ENCODE measurements around the gene FES. TPM values are rescaled to one million over a fixed set of nuclear protein-coding genes. Genes with fewer than 3 reads are reported as not detected.

Gene FES
- total and polyA plus RNA-seq, 4 experiments from 2014 or later = 2.3 to 3.0 TPM; not detected in 2

DNA sequence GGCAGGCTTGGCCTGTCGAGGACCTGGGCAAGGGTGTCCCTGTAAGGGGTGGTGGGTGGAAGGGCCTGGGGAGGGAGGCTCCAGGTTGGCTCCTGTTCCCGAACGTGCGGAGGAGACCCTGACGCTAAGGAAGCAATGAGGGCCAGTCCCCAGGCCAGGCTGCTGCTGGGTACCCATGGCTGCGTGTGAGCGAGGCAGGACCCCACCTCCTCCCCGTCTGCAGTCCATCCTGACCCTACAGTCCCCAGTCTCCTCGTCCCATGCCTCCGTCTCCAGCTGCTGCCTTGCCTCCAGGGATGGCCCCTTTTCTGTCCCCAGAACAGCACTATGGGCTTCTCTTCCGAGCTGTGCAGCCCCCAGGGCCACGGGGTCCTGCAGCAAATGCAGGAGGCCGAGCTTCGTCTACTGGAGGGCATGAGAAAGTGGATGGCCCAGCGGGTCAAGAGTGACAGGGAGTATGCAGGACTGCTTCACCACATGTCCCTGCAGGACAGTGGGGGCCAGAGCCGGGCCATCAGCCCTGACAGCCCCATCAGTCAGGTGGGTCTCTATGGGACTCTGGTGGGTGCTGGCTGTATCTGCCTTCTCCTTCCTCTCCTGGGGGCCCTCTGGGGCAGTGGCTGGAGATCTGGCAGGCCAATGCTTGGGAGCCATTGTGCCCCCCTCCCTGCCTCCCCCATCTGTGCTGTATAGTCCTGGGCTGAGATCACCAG lies 571 bp downstream of the FES start:
- H3K9me3 Mint-ChIP-seq = no peaks in the 10 kb centered on the region
- no peaks in the 10 kb centered on the region for H3K9me3 ChIP-seq (ENCODE audit: control insufficient read depth in 1 of 2, low read length in 2 of 2)
- H3K4me3 ChIP-seq (ENCODE audit: low read length in 2 of 2) = no peak overlapping the region
- peaks cover 5 to 9% of the 10 kb centered on the region in 2 donors for H3K27me3 Mint-ChIP-seq
- H3K4me1 Mint-ChIP-seq = peaks cover 2 to 17% (median 8%) of the 10 kb centered on the region in 4 donors
- CTCF ChIA-PET (ENCODE audit: partially characterized antibody) = interaction anchor here (0.6 to 6.2 kb wide), 36 partner anchors 9 to 591 kb away, joined by 3 to 118 read pairs (median 6); partner anchors contain the start of genes BLM, HDDC3, MAN2A2 and UNC45A
- H3K27ac Mint-ChIP-seq = peak overlapping the region in 3 of 7 donors; percentile 42 to 80 (median 46)
- no peaks in the 10 kb centered on the region for H3K27me3 ChIP-seq (ENCODE audit: insufficient read depth, low read length)
- H3K4me1 ChIP-seq (ENCODE audit: insufficient read depth, low read length) = peaks cover 5% of the 10 kb centered on the region
- intact Hi-C loops (cut with micrococcal nuclease) = no loop called here
- no peak overlapping the region for H3K27ac ChIP-seq (ENCODE audit: low read depth, low read length)
- H3K4me3 Mint-ChIP-seq = peak overlapping the region in 2 of 8 donors; percentile 29 to 39
- no peak for DNase-seq
- H3K36me3 Mint-ChIP-seq = peaks cover 0 to 15% of the 10 kb centered on the region in 2 donors
- POLR2A ChIA-PET (ENCODE audit: partially characterized antibody) = interaction anchor here (1.2 to 2.8 kb wide), 7 partner anchors 13 to 237 kb away, joined by 3 to 9 read pairs (median 5); partner anchors contain the start of genes HDDC3, MAN2A2 and UNC45A
- H3K36me3 ChIP-seq (ENCODE audit: insufficient read depth, low read length) = peaks cover 12% of the 10 kb centered on the region

- Histone ChIP-seq H3K4me3 (ENCODE audit: low read length in 2 of 2) (no peak overlapping the region), H3K9me3 (ENCODE audit: control insufficient read depth in 1 of 2, low read length in 2 of 2) (no peaks in the 10 kb centered on the region), H3K27ac (ENCODE audit: low read depth, low read length) (no peak overlapping the region), H3K4me1 (ENCODE audit: insufficient read depth, low read length) (peaks cover 5% of the 10 kb centered on the region), H3K27me3 (ENCODE audit: insufficient read depth, low read length) (no peaks in the 10 kb centered on the region), H3K36me3 (ENCODE audit: insufficient read depth, low read length) (peaks cover 5% of the 10 kb centered on the region)
- peaks cover 0 to 11% of the 10 kb centered on the region in 2 donors for H3K36me3 Mint-ChIP-seq
- POLR2A ChIA-PET (ENCODE audit: partially characterized antibody) = interaction anchor here (1.2 to 2.8 kb wide), 8 partner anchors 14 to 240 kb away, joined by 3 to 9 read pairs (median 4); partner anchors contain the start of genes HDDC3, MAN2A2 and UNC45A
- peak; percentile 65 to 69 (median 66) for DNase-seq
- peak overlapping the region in 3 of 7 donors; percentile 30 to 72 (median 60) for H3K27ac Mint-ChIP-seq
- H3K4me3 Mint-ChIP-seq = peak overlapping the region in 2 of 8 donors; percentile 52 to 77
- H3K27me3 Mint-ChIP-seq = peaks cover 5 to 9% of the 10 kb centered on the region in 2 donors
- CTCF ChIA-PET (ENCODE audit: partially characterized antibody) = interaction anchor here (0.6 to 6.2 kb wide), 54 partner anchors 10 to 592 kb away, joined by 3 to 118 read pairs (median 5); partner anchors contain the start of genes BLM, HDDC3, MAN2A2 and UNC45A
- H3K4me1 Mint-ChIP-seq = peaks cover 2 to 17% (median 8%) of the 10 kb centered on the region in 4 donors
- H3K9me3 Mint-ChIP-seq = no peaks in the 10 kb centered on the region
- intact Hi-C loops (cut with micrococcal nuclease) = loop anchor here (1.0 kb wide), 5 partner anchors 17 to 565 kb away; no protein-coding TSS in a partner anchor
These were observed 1.4 kb downstream of the FES start for GRCh38 chr15:90885432-90886290.

DNA sequence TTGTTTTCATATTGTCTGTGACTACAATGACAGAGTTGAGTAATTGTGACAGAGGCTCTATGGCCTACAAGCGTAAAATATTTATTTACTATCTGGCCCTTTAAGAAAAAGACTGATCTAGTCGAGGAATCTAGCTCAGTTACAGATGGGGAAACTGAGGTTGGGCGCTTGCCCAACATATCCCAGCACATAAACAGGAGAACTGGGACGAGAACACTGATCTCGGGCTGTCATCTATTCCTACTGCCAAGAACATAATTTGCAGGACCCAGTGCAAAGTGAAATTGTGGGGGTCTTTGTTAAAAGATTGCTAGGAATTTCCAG lies 1.9 kb downstream of the FES start:
- no peak overlapping the region for H3K4me3 ChIP-seq (ENCODE audit: low read length in 2 of 2)
- H3K27ac ChIP-seq (ENCODE audit: low read depth, low read length) = no peak overlapping the region
- H3K36me3 ChIP-seq (ENCODE audit: insufficient read depth, low read length) = no peaks in the 10 kb centered on the region
- CTCF ChIA-PET (ENCODE audit: partially characterized antibody) = interaction anchor here (0.7 to 6.2 kb wide), 47 partner anchors 9 to 593 kb away, joined by 3 to 118 read pairs (median 5); partner anchors contain the start of genes BLM, HDDC3, MAN2A2 and UNC45A
- H3K9me3 Mint-ChIP-seq = no peaks in the 10 kb centered on the region
- no peak for DNase-seq
- H3K36me3 Mint-ChIP-seq = peaks cover 0 to 5% of the 10 kb centered on the region in 2 donors
- no peaks in the 10 kb centered on the region for H3K27me3 ChIP-seq (ENCODE audit: insufficient read depth, low read length)
- intact Hi-C loops (cut with micrococcal nuclease) = loop anchor here (1.0 kb wide), 5 partner anchors 16 to 566 kb away; no protein-coding TSS in a partner anchor
- POLR2A ChIA-PET (ENCODE audit: partially characterized antibody) = interaction anchor here (1.2 to 2.8 kb wide), 5 partner anchors 17 to 241 kb away, joined by 3 to 9 read pairs (median 8); partner anchors contain the start of genes HDDC3, MAN2A2 and UNC45A
- H3K4me1 ChIP-seq (ENCODE audit: insufficient read depth, low read length) = peaks cover 5% of the 10 kb centered on the region
- H3K27me3 Mint-ChIP-seq = peaks cover 5 to 9% of the 10 kb centered on the region in 2 donors
- peak overlapping the region in 1 of 7 donors; percentile 60 for H3K27ac Mint-ChIP-seq
- H3K4me1 Mint-ChIP-seq = peaks cover 2 to 17% (median 8%) of the 10 kb centered on the region in 4 donors
- H3K4me3 Mint-ChIP-seq = peak overlapping the region in 1 of 8 donors; percentile 77
- H3K9me3 ChIP-seq (ENCODE audit: control insufficient read depth in 1 of 2, low read length in 2 of 2) = no peaks in the 10 kb centered on the region

- Histone ChIP-seq H3K27me3 (ENCODE audit: insufficient read depth, low read length) (no peaks in the 10 kb centered on the region), H3K9me3 (ENCODE audit: control insufficient read depth in 1 of 2, low read length in 2 of 2) (no peaks in the 10 kb centered on the region), H3K4me3 (ENCODE audit: low read length in 2 of 2) (no peak overlapping the region), H3K27ac (ENCODE audit: low read depth, low read length) (no peak overlapping the region), H3K4me1 (ENCODE audit: insufficient read depth, low read length) (peaks cover 5% of the 10 kb centered on the region), H3K36me3 (ENCODE audit: insufficient read depth, low read length) (no peaks in the 10 kb centered on the region)
- peaks cover 5 to 9% of the 10 kb centered on the region in 2 donors for H3K27me3 Mint-ChIP-seq
- peaks cover 2 to 17% (median 8%) of the 10 kb centered on the region in 4 donors for H3K4me1 Mint-ChIP-seq
- H3K36me3 Mint-ChIP-seq = peaks cover 0 to 4% of the 10 kb centered on the region in 2 donors
- ChIA-PET CTCF (ENCODE audit: partially characterized antibody) (interaction anchor here (1.7 to 6.2 kb wide), 13 partner anchors 8 to 567 kb away, joined by 5 to 118 read pairs (median 19); partner anchors contain the start of genes HDDC3, MAN2A2 and UNC45A), POLR2A (ENCODE audit: partially characterized antibody) (interaction anchor here (2.6 to 2.8 kb wide), 2 partner anchors 16 to 45 kb away, joined by 8 to 9 read pairs; partner anchors contain the start of genes HDDC3 and MAN2A2)
- no peak overlapping the region for H3K4me3 Mint-ChIP-seq
- no peak overlapping the region for H3K27ac Mint-ChIP-seq
- H3K9me3 Mint-ChIP-seq = no peaks in the 10 kb centered on the region
- intact Hi-C loops (cut with micrococcal nuclease) = no loop called here
- no peak for DNase-seq
These were observed 2.8 kb downstream of the FES start for GRCh38 chr15:90887037-90887481.

DNA sequence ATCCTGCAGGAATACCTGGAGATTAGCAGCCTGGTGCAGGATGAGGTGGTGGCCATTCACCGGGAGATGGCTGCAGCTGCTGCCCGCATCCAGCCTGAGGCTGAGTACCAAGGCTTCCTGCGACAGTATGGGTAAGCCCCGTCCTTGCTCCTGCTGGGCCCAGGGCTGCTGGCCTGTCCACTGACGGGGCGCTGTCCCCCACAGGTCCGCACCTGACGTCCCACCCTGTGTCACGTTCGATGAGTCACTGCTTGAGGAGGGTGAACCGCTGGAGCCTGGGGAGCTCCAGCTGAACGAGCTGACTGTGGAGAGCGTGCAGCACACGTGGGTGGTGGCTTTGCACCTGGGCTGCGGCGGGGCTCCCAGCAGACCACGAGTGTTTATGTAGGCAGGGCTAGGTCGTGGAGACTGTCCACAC lies 5.0 kb downstream of the FES start:
- POLR2A ChIA-PET (ENCODE audit: partially characterized antibody) = no interaction called here
- no peak for DNase-seq

GRCh38 chr15:90889736-90890456 lies 5.6 kb downstream of the FES start:
- Mint-ChIP-seq H3K36me3 (peaks cover 0 to 2% of the 10 kb centered on the region in 2 donors), H3K4me1 (peaks cover 2 to 14% (median 8%) of the 10 kb centered on the region in 4 donors), H3K27ac (no peak overlapping the region), H3K9me3 (peaks cover 0 to 2% (median 0%) of the 10 kb centered on the region in 8 donors), H3K4me3 (no peak overlapping the region), H3K27me3 (peaks cover 5 to 9% of the 10 kb centered on the region in 2 donors)
- no peak overlapping the region for H3K4me3 ChIP-seq (ENCODE audit: low read length in 2 of 2)
- H3K36me3 ChIP-seq (ENCODE audit: insufficient read depth, low read length) = no peaks in the 10 kb centered on the region
- H3K9me3 ChIP-seq (ENCODE audit: control insufficient read depth in 1 of 2, low read length in 2 of 2) = no peaks in the 10 kb centered on the region
- no peak overlapping the region for H3K27ac ChIP-seq (ENCODE audit: low read depth, low read length)
- ChIA-PET POLR2A (ENCODE audit: partially characterized antibody) (no interaction called here), CTCF (ENCODE audit: partially characterized antibody) (interaction anchor here (6.2 kb wide), 1 partner anchor 241 kb away, joined by 118 read pairs; no protein-coding TSS in a partner anchor)
- peaks cover 5% of the 10 kb centered on the region for H3K4me1 ChIP-seq (ENCODE audit: insufficient read depth, low read length)
- no peak for DNase-seq
- no peaks in the 10 kb centered on the region for H3K27me3 ChIP-seq (ENCODE audit: insufficient read depth, low read length)
- intact Hi-C loops (cut with micrococcal nuclease) = no loop called here

More for the DNA sequence above, 5.0 kb downstream of the FES start:
- Mint-ChIP-seq H3K27me3 (peaks cover 5 to 9% of the 10 kb centered on the region in 2 donors), H3K4me3 (no peak overlapping the region), H3K4me1 (peaks cover 2 to 17% (median 8%) of the 10 kb centered on the region in 4 donors), H3K9me3 (peaks cover 0 to 2% (median 0%) of the 10 kb centered on the region in 8 donors), H3K27ac (no peak overlapping the region), H3K36me3 (peaks cover 0 to 3% of the 10 kb centered on the region in 2 donors)
- no peaks in the 10 kb centered on the region for H3K27me3 ChIP-seq (ENCODE audit: insufficient read depth, low read length)
- H3K4me3 ChIP-seq (ENCODE audit: low read length in 2 of 2) = no peak overlapping the region
- H3K36me3 ChIP-seq (ENCODE audit: insufficient read depth, low read length) = no peaks in the 10 kb centered on the region
- H3K27ac ChIP-seq (ENCODE audit: low read depth, low read length) = no peak overlapping the region
- no peaks in the 10 kb centered on the region for H3K9me3 ChIP-seq (ENCODE audit: control insufficient read depth in 1 of 2, low read length in 2 of 2)
- intact Hi-C loops (cut with micrococcal nuclease) = no loop called here
- peaks cover 5% of the 10 kb centered on the region for H3K4me1 ChIP-seq (ENCODE audit: insufficient read depth, low read length)
- CTCF ChIA-PET (ENCODE audit: partially characterized antibody) = interaction anchor here (6.2 kb wide), 1 partner anchor 240 kb away, joined by 118 read pairs; no protein-coding TSS in a partner anchor

All from CD4-positive, alpha-beta memory T cell (primary cell).